ENCODE results near the gene SPATA2L.
"Not testable (repeated sequence)": the region's sequence is repeated elsewhere in the genome, so short reads cannot be mapped to it uniquely, and the experiment has no call there.

Gene SPATA2L

GRCh38 chr16:89690392-89690901, 11.1 kb downstream of the SPATA2L start:
- no peak for TF ChIP-seq CTCF (IDR thresholded peaks at IDR 0.05; ENCODE audit: low read depth, low read length)
- DNase-seq (ENCODE audit: extremely low read depth, low read depth) = no peak

- DNase-seq (ENCODE audit: extremely low read depth, low read depth) = not testable (repeated sequence)
Observed at GRCh38 chr16:89689621-89690020, 11.9 kb downstream of the SPATA2L start.

- no peak for DNase-seq (ENCODE audit: extremely low read depth, low read depth)
- TF ChIP-seq CTCF (IDR thresholded peaks at IDR 0.05; ENCODE audit: low read depth, low read length) = no peak
Observed at GRCh38 chr16:89689142-89689541, 12.4 kb downstream of the SPATA2L start.

GRCh38 chr16:89688395-89688794, 13.1 kb downstream of the SPATA2L start:
- no peak for TF ChIP-seq CTCF (IDR thresholded peaks at IDR 0.05; ENCODE audit: low read depth, low read length)
- no peak for DNase-seq (ENCODE audit: extremely low read depth, low read depth)

- DNase-seq (ENCODE audit: extremely low read depth, low read depth) = no peak
- no peak for TF ChIP-seq CTCF (IDR thresholded peaks at IDR 0.05; ENCODE audit: low read depth, low read length)
Observed at GRCh38 chr16:89687092-89687940, 14.2 kb downstream of the SPATA2L start.

- no peak for TF ChIP-seq CTCF (IDR thresholded peaks at IDR 0.05; ENCODE audit: low read depth, low read length)
Observed at GRCh38 chr16:89686520-89687091, 14.9 kb downstream of the SPATA2L start, which contains the start of gene CDK10. TSS of gene CDK10 (plus strand) at chr16:89686689. CDS start at chr16:89686711, 22 bp downstream.

GRCh38 chr16:89685916-89686315, 15.6 kb downstream of the SPATA2L start:
- no peak for TF ChIP-seq CTCF (IDR thresholded peaks at IDR 0.05; ENCODE audit: low read depth, low read length)
- DNase-seq (ENCODE audit: extremely low read depth, low read depth) = no peak

More at GRCh38 chr16:89686520-89687091, 14.9 kb downstream of the SPATA2L start, which contains the start of gene CDK10:
- DNase-seq (ENCODE audit: extremely low read depth, low read depth) = peak; percentile 61
